ENCODE data around the gene EXTL1. TPM values are rescaled to one million over a fixed set of nuclear protein-coding genes. Genes with fewer than 3 reads are reported as not detected.

EXTL1 gene
- total RNA-seq, 3 donors from 2014 or later: 0.98 to 2.8 TPM; not detected in 1

DNA sequence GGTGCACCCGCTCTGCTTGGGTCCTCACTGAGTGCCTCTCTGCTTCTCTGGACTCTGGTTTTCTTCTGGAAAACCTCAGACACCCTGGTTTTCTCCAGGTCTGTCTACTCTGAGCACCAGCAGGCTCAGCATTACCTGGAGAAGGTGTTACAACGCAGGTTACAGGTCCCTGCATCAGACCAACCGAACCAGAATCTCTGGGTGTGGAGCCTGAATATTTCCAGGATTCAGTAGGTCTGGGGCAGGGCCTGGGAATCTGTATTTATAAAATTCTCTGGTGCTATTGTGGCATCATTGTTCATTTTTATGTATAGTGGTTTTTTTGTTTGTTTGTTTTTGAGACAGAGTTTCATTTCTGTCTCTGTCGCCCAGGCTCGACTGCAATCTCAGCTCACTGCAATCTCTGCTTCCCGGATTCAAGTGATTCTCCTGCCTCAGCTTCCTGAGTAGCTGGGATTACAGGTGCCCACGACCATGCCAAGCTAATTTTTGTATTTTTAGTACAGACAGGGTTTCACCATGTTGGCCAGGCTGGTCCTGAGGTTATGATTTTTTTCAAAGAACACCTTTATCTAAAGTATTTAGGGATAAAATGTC is 25.8 kb downstream of the EXTL1 start:
- Histone ChIP-seq H3K9me3 (no peaks in the 10 kb centered on the region), H3K27ac (no peak overlapping the region), H3K4me3 (no peak overlapping the region), H3K27me3 (peaks cover 0 to 53% of the 10 kb centered on the region in 2 donors), H3K36me3 (no peaks in the 10 kb centered on the region), H3K4me1 (peaks cover 0 to 13% of the 10 kb centered on the region in 2 donors)
- no peak for TF ChIP-seq POLR2A (IDR thresholded peaks at IDR 0.05)
- TF ChIP-seq POLR2AphosphoS5 (IDR thresholded peaks at IDR 0.05): no peak
- TF ChIP-seq, protein P1, sequence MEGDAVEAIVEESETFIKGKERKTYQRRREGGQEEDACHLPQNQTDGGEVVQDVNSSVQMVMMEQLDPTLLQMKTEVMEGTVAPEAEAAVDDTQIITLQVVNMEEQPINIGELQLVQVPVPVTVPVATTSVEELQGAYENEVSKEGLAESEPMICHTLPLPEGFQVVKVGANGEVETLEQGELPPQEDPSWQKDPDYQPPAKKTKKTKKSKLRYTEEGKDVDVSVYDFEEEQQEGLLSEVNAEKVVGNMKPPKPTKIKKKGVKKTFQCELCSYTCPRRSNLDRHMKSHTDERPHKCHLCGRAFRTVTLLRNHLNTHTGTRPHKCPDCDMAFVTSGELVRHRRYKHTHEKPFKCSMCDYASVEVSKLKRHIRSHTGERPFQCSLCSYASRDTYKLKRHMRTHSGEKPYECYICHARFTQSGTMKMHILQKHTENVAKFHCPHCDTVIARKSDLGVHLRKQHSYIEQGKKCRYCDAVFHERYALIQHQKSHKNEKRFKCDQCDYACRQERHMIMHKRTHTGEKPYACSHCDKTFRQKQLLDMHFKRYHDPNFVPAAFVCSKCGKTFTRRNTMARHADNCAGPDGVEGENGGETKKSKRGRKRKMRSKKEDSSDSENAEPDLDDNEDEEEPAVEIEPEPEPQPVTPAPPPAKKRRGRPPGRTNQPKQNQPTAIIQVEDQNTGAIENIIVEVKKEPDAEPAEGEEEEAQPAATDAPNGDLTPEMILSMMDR (IDR thresholded peaks at IDR 0.05): no peak
- intact Hi-C loops (cut with DNase I; ENCODE audit: low total_unique reads): no loop called here
- no peak for DNase-seq (ENCODE audit: low spot score in 2 of 2)

DNA sequence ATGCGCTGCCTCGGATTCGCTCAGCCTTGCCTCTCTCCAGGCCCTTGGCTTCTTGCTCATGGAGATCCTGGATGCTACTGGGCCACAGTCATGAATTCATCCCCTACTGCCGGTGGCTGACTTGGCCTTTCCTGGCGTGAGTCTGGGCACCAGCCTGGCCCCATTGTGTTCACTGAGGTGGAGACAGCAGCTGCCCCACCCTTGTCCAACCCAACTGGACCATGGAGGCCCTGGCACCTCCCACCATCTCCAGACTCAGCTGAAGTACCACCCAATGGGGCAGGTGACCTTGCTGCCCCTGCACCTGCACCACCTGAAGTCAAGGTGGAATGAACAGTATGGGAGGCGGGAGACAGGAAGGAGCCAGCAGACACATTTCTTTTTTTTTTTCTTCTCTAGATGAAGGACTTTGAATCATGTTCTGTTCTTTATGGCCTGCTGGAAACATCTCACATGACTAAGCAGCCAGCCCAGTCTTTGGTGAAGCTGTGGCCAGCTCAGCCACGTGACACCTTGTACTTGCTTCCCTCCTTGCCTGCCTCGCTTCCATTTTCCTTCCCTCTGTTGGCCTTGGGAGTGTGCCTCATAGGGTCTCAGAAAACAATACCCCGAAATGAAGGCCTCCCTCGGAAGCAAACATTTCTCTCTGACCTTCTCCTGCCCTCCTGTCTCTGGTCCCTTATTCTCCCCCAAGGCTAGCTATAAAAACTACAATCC is 28.1 kb downstream of the EXTL1 start:
- peaks cover 0 to 13% of the 10 kb centered on the region in 2 donors for H3K4me1 ChIP-seq
- H3K36me3 ChIP-seq: no peaks in the 10 kb centered on the region
- no peak for DNase-seq (ENCODE audit: low spot score in 2 of 2)
- peaks cover 0 to 35% of the 10 kb centered on the region in 2 donors for H3K27me3 ChIP-seq
- no peak overlapping the region for H3K4me3 ChIP-seq
- H3K9me3 ChIP-seq: no peaks in the 10 kb centered on the region
- no peak overlapping the region for H3K27ac ChIP-seq
- intact Hi-C loops (cut with DNase I; ENCODE audit: low total_unique reads): no loop called here
- TF ChIP-seq, protein P1 (IDR thresholded peaks at IDR 0.05): no peak
- TF ChIP-seq POLR2AphosphoS5 (IDR thresholded peaks at IDR 0.05) (no peak), POLR2A (IDR thresholded peaks at IDR 0.05) (no peak)

DNA sequence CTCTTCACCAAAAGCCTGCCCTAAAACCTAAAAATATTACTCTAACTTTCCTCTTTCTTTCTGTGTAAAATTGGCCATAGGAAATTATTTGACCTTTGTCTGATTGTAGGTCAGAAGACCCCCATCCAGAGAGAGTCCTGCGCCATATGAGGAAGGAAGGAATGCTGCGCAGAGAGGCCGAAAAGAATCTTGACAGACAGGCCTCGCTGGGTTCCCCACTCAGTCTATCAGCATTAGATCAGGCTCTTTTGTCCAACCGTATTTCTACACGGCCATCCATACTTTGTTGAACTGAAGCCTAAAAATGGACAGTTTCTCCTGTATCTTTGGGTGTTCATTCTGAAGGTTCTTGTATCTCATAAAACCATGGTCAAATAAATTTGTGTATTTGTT is 28.7 kb downstream of the EXTL1 start:
- no peaks in the 10 kb centered on the region for H3K9me3 ChIP-seq
- TF ChIP-seq POLR2AphosphoS5 (IDR thresholded peaks at IDR 0.05): no peak
- TF ChIP-seq, protein P1 (IDR thresholded peaks at IDR 0.05): no peak
- TF ChIP-seq POLR2A (IDR thresholded peaks at IDR 0.05): no peak
- peaks cover 0 to 29% of the 10 kb centered on the region in 2 donors for H3K27me3 ChIP-seq
- H3K27ac ChIP-seq: no peak overlapping the region
- H3K36me3 ChIP-seq: no peaks in the 10 kb centered on the region
- H3K4me3 ChIP-seq: no peak overlapping the region
- intact Hi-C loops (cut with DNase I; ENCODE audit: low total_unique reads): no loop called here
- H3K4me1 ChIP-seq: peaks cover 0 to 13% of the 10 kb centered on the region in 2 donors
- DNase-seq (ENCODE audit: low spot score in 2 of 2): no peak

DNA sequence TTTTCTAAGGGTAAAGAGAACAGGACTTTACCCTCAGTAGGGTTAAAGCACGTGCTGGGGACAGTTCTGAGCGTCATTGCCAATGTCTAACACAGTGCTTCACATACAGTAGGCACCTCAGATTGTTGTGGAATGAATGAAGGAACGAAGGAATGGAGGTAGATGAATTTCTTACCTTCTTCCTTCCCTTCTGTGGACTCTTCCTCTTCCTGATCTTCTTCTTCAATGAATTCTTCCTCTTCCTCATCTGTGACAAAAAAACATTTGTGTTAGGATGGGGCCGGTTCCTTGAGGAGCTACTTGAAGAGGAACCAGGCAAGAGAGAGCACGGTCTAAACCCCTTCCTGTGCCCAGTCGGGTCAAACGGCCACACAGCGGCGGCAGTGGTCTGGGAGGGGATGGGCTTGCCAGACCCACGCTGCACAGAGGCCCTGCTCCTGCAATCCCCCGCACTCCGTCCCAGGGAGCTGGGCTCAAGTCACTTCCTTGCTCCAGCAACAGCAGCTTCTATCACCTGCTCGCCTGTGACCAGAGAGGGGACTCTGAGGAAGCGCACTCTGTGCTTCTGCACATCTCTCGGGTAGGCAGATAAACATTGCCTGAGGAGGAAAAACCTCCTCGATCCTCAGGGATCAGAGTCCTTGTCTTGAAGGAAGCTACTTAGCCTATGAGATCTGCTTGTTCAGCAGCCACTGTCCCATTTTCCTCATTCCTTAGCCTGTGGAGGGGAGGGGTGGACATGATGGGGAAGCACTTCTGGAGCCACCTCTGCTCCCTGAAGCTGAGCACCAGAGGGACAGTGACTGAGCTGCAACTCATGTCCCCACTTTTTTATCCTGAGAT is 32.4 kb downstream of the EXTL1 start:
- no peak for DNase-seq (ENCODE audit: low spot score in 2 of 2)
- no peaks in the 10 kb centered on the region for H3K4me1 ChIP-seq
- peaks cover 0 to 4% of the 10 kb centered on the region in 2 donors for H3K27me3 ChIP-seq
- no peak overlapping the region for H3K27ac ChIP-seq
- H3K4me3 ChIP-seq: no peak overlapping the region
- intact Hi-C loops (cut with DNase I; ENCODE audit: low total_unique reads): loop anchor here (2.0 kb wide), 1 partner anchor 43 kb away; no protein-coding TSS in a partner anchor
- no peaks in the 10 kb centered on the region for H3K9me3 ChIP-seq
- TF ChIP-seq POLR2AphosphoS5 (IDR thresholded peaks at IDR 0.05): no peak
- no peak for TF ChIP-seq POLR2A (IDR thresholded peaks at IDR 0.05)
- TF ChIP-seq, protein P1 (IDR thresholded peaks at IDR 0.05): no peak
- no peaks in the 10 kb centered on the region for H3K36me3 ChIP-seq

Data from breast epithelium (tissue), 4 donors.